Measurements from ENCODE around the gene ADGRL3. TPM values are rescaled to one million over a fixed set of nuclear protein-coding genes. Genes with fewer than 3 reads are reported as not detected.

The ADGRL3 gene
- total and polyA plus RNA-seq, 7 donors = 0.06 to 2.8 (median 0.42) TPM

GRCh38 chr4:61938250-61938846 is 738.2 kb downstream of the ADGRL3 start:
- H3K36me3 ChIP-seq (ENCODE audit: insufficient read depth in 1 of 2, low read depth in 1 of 2) = no peaks in the 10 kb centered on the region
- no peak overlapping the region for H3K27ac ChIP-seq
- TF ChIP-seq, protein P1, sequence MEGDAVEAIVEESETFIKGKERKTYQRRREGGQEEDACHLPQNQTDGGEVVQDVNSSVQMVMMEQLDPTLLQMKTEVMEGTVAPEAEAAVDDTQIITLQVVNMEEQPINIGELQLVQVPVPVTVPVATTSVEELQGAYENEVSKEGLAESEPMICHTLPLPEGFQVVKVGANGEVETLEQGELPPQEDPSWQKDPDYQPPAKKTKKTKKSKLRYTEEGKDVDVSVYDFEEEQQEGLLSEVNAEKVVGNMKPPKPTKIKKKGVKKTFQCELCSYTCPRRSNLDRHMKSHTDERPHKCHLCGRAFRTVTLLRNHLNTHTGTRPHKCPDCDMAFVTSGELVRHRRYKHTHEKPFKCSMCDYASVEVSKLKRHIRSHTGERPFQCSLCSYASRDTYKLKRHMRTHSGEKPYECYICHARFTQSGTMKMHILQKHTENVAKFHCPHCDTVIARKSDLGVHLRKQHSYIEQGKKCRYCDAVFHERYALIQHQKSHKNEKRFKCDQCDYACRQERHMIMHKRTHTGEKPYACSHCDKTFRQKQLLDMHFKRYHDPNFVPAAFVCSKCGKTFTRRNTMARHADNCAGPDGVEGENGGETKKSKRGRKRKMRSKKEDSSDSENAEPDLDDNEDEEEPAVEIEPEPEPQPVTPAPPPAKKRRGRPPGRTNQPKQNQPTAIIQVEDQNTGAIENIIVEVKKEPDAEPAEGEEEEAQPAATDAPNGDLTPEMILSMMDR (IDR thresholded peaks at IDR 0.05) = no peak
- intact Hi-C loops (cut with DNase I) = no loop called here
- H3K9me3 ChIP-seq = no peaks in the 10 kb centered on the region
- 91 to 94% (median 92%) methylated on average over 5 of the region's 5 CpGs for WGBS, 3 donors
- H3K4me3 ChIP-seq = no peak overlapping the region
- DNase-seq = no peak
- no peaks in the 10 kb centered on the region for H3K27me3 ChIP-seq (ENCODE audit: insufficient read depth in 3 of 3, low read length in 2 of 3)
- H3K4me1 ChIP-seq = no peaks in the 10 kb centered on the region
- no peak for ATAC-seq

GRCh38 chr4:61950625-61951024 is 750.5 kb downstream of the ADGRL3 start:
- DNase-seq (no peak), ATAC-seq (no peak)
- H3K36me3 ChIP-seq (ENCODE audit: insufficient read depth in 1 of 2, low read depth in 1 of 2) = no peaks in the 10 kb centered on the region
- H3K9me3 ChIP-seq = no peaks in the 10 kb centered on the region
- H3K27me3 ChIP-seq (ENCODE audit: insufficient read depth in 3 of 3, low read length in 2 of 3) = no peaks in the 10 kb centered on the region
- TF ChIP-seq, protein P1 (IDR thresholded peaks at IDR 0.05) = no peak
- intact Hi-C loops (cut with DNase I) = no loop called here
- no peak overlapping the region for H3K4me3 ChIP-seq
- WGBS, 3 donors = 71 to 81% (median 77%) methylated on average over 2 of the region's 2 CpGs
- no peaks in the 10 kb centered on the region for H3K4me1 ChIP-seq
- H3K27ac ChIP-seq = no peak overlapping the region

GRCh38 chr4:61953386-61953785 is 753.3 kb downstream of the ADGRL3 start:
- no peak for DNase-seq
- Histone ChIP-seq H3K27ac (no peak overlapping the region), H3K36me3 (ENCODE audit: insufficient read depth in 1 of 2, low read depth in 1 of 2) (no peaks in the 10 kb centered on the region), H3K4me3 (no peak overlapping the region), H3K9me3 (no peaks in the 10 kb centered on the region), H3K27me3 (ENCODE audit: insufficient read depth in 3 of 3, low read length in 2 of 3) (no peaks in the 10 kb centered on the region), H3K4me1 (no peaks in the 10 kb centered on the region)
- no peak for ATAC-seq
- TF ChIP-seq, protein P1 (IDR thresholded peaks at IDR 0.05) = no peak
- intact Hi-C loops (cut with DNase I) = no loop called here

DNA sequence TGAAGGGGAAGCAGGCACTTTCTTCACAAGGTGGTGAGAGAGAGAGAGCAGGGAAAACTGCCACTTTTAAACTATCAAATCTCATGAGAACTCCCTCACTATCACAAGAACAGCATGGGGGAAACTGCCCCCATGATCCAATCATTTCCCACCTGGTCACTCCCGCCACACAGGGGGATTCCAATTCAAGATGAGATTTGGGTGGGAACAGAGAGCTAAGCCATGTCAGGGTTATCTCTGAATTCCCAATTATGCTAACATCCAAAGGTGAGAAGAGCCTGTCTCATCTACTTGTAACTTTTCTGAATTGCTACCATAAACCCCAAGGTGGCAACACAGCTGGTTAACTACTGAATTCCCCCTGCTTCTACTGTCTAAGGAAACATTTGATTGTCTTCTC is 758.5 kb downstream of the ADGRL3 start:
- no peak for ATAC-seq
- intact Hi-C loops (cut with DNase I) = no loop called here
- H3K36me3 ChIP-seq (ENCODE audit: insufficient read depth in 1 of 2, low read depth in 1 of 2) = no peaks in the 10 kb centered on the region
- H3K27ac ChIP-seq = no peak overlapping the region
- 88 to 100% (median 96%) methylated on average over 1 of the region's 1 CpG for WGBS, 3 donors
- DNase-seq = no peak
- H3K27me3 ChIP-seq (ENCODE audit: insufficient read depth in 3 of 3, low read length in 2 of 3) = no peaks in the 10 kb centered on the region
- no peaks in the 10 kb centered on the region for H3K4me1 ChIP-seq
- no peaks in the 10 kb centered on the region for H3K9me3 ChIP-seq
- H3K4me3 ChIP-seq = no peak overlapping the region
- TF ChIP-seq, protein P1 (IDR thresholded peaks at IDR 0.05) = no peak

DNA sequence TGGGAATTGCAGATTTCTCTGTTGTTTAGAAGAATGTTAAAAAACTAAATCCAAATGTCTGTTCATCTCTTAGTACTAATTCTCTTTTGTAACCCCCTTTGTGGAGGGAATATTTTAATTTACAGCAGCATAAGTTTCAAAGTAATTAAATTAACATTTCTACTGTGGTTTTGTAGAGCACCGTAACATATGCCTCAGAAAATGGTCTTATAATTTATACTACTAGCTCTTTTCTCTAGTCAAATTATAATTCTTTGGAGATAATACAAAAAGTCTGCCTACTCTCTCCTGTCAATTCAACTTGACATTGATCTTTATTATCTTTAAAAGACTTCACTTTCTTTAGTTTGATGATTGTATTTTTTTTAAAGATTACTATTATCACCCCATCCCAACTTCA is 759.0 kb downstream of the ADGRL3 start:
- TF ChIP-seq, protein P1 (IDR thresholded peaks at IDR 0.05) = no peak
- no peak overlapping the region for H3K27ac ChIP-seq
- no peak for DNase-seq
- no peaks in the 10 kb centered on the region for H3K27me3 ChIP-seq (ENCODE audit: insufficient read depth in 3 of 3, low read length in 2 of 3)
- intact Hi-C loops (cut with DNase I) = no loop called here
- no peak overlapping the region for H3K4me3 ChIP-seq
- no peaks in the 10 kb centered on the region for H3K9me3 ChIP-seq
- ATAC-seq = no peak
- no peaks in the 10 kb centered on the region for H3K4me1 ChIP-seq
- H3K36me3 ChIP-seq (ENCODE audit: insufficient read depth in 1 of 2, low read depth in 1 of 2) = no peaks in the 10 kb centered on the region
- WGBS, 3 donors = 93% methylated on average over 1 of the region's 1 CpG

Data from psoas muscle (tissue), 8 donors.